GM20000 (cell line): ENCODE data around the gene KLHDC4.

ENCODE experiments used
- DNase-seq: peaks from one replicate; pipeline ENCODE4 v3.0.0; 2012; ENCODE audit warnings: low spot score
- TF ChIP-seq, protein P1 (sequence below): IDR thresholded peaks from 2 replicates; pipeline ENCODE4 v1.5.1; 2012; ENCODE audit warnings: mild to moderate bottlenecking, control low read depth; ENCODE audit errors: extremely low read depth, missing control alignments

The KLHDC4 gene

DNA sequence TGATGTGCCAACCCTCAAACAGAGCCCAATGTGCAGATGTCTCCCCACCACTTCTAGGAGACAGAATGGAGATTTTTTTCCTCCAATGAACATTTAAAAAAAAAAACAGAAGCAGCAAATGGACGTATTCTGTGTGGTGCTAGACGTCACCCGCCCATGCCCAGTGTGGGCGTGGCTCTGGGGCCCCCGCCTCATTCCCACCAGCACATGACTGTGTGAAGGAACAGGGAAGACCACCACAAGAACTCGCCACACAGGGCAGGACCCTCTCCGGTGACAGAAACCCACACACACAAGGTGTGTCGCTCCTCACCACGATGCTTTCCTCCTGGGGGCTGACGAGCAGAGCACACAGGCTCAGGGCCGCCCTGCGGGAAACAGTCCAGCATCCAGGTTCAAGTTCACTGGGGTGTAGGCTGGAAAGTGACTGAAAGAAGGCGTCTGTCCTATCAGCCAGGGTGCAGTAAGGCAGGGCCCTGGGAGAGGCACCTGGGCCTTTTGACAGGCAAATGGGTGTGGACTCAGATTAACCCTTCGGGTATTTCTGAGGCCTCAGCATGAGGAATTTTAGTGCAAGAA is 53.5 kb downstream of the KLHDC4 start:
- DNase-seq: no peak
- TF ChIP-seq, protein P1, sequence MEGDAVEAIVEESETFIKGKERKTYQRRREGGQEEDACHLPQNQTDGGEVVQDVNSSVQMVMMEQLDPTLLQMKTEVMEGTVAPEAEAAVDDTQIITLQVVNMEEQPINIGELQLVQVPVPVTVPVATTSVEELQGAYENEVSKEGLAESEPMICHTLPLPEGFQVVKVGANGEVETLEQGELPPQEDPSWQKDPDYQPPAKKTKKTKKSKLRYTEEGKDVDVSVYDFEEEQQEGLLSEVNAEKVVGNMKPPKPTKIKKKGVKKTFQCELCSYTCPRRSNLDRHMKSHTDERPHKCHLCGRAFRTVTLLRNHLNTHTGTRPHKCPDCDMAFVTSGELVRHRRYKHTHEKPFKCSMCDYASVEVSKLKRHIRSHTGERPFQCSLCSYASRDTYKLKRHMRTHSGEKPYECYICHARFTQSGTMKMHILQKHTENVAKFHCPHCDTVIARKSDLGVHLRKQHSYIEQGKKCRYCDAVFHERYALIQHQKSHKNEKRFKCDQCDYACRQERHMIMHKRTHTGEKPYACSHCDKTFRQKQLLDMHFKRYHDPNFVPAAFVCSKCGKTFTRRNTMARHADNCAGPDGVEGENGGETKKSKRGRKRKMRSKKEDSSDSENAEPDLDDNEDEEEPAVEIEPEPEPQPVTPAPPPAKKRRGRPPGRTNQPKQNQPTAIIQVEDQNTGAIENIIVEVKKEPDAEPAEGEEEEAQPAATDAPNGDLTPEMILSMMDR: no peak

DNA sequence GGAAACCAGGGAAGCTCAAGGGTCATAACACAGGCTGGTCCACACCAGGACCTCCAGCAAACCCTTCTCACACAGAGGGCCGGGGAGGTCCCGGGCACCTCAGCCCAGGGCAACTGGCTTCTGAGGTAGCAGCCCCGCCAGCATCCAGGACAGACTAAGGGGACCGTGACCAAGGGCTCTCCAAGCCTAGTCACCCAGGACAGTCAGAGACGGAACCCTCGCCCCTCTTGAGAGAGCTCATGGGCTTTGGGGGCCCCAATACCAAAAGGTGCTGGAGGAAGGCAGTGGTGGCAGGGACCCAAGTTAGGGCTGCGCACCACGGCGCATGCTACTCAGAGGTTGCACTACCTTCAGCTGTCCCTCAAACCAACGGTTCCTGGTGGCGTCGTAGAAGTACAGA is 54.9 kb downstream of the KLHDC4 start:
- DNase-seq: no peak
- TF ChIP-seq, protein P1: no peak

DNA sequence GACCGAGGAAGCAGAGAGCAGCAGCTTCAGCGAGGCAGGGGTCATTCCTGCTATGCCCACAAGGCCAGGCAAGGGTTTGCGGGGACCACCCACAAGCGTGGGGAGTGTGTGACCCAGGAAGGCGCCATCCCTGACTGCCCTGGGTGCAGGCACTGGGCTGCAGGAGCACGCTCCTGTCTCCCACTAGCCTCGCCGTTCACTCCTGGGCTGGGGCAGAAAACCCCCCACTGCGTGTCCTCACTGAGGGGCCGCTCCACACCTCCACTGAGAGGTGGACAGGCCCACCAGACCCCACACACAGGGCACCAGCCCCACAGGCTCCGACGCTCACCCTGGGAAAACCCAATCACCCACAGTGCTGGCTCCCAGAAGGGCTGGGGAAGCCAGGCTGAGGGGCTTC is 56.1 kb downstream of the KLHDC4 start:
- no peak for DNase-seq

DNA sequence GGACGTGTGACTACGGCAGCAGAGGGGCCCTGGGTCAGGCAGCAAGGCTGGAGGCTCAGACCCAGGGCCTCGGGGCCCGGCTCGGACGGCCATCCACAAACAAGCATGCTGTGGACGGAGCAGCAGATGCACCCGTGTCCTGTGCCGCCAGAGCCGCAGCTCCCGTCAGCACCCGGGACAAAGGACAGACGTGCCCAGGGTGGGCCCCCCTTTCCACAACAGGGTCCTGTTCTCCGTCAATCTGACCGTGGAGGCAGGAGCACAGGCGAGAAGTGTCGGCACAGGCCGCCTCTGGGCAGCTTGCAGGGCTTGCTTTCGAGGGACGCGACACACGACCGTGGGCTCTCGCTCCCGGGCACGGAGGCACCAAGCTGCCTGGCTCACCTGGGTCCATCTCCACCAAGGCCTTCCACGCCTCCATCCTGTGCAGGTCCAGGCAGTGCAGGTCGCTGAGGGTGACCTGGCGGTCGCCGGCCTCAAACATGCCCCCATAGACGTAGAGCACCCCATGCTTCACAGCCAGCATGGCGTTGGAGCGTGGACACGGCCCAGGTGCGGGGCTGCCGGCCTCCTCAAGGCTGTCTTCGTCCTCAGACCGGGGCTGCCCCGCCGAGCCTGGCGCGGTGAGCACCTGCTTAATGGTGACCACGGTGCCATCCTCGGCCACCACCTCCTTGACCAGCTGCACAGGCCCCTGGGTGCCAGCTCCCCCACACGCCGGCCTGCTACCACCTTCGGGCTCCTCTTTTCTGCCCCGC is 56.7 kb downstream of the KLHDC4 start:
- TF ChIP-seq, protein P1: no peak
- no peak for DNase-seq

More for the DNA sequence above, 56.1 kb downstream of the KLHDC4 start:
- TF ChIP-seq, protein P1: no peak

DNA sequence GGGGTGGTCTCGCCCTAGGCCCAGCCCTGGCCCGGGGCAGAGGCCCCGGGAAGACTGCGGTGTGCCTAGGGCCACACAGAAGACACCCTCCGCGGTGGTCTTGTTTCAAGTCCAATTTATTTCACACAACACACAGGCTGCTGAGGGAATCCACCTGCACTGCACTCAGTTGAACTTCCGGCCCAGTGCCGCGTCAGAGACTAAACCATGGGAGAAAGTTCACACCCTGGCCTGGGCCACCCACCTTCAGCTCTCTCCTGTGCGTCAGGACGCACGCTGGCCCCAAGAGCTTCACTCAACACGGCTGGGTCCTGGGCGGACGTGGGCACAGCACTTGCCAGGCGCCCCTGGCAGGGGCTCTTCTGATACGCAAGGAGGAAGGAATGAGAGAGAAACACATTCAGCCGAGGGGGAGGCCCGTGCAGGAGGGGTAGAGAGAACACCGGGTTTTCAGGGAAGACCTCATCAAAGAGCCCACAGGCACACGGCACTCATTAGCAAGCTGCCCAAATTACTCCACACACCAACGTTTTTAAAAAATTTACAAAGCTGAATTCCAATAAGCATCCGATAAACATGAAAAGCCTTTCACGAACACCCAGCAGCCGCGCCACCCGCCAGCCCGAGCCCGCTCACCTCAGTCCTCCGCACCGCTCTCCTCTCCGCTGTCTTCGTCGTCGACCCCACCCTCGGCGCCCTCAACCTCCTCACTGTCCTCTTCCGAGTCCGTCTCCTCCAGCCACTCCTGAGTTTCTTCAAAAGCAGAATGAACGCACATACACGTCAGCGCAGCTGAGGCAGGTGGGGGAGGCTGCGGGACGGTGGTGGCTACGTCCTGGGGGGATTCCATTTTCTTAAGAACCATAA is 57.8 kb downstream of the KLHDC4 start:
- TF ChIP-seq, protein P1: no peak

DNA sequence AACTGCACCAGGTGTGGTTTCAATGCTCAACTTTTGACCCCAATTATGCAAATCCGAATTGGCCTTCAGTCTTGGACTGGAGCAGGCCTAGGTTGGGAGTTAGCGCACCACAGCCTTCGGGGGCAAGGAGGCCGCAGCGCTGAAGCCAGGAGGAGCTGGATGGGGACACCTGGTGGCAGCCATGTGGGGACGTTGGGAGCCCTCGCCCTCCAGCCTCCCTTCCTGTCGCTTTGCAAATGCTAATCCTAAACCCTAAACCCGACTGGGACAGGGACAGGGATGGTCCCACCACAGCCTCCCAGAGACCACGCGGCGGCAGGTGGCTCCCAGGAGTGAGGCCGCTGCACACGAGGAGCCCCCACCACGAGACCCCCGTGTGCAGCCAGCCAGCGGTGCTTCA is 58.7 kb downstream of the KLHDC4 start:
- TF ChIP-seq, protein P1: no peak
- DNase-seq: no peak

More for the DNA sequence above, 57.8 kb downstream of the KLHDC4 start:
- no peak for DNase-seq
